Thymus (tissue), 11 donors: Measurements from ENCODE around the gene SLC13A3. TPM values are rescaled to one million over a fixed set of nuclear protein-coding genes. Genes with fewer than 3 reads are reported as not detected.

Experiments used
- DNase-seq, 9 donors: peaks; one replicate each; pipeline ENCODE4 v3.0.0-alpha.2; 2013; ENCODE audit warnings: low spot score in 9 of 9, low read depth in 6 of 9, missing footprints in 1 of 9
- H3K27ac ChIP-seq, 2 donors: one replicate each; pipeline ENCODE4 v1.5.1; 2013; ENCODE audit warnings: control low read depth in 1 of 2, low read depth in 1 of 2, low read length in 1 of 2, mild to moderate bottlenecking in 1 of 2, moderate library complexity in 1 of 2
- H3K27me3 ChIP-seq, 2 donors: one replicate each; pipeline ENCODE4 v1.5.1; 2013; ENCODE audit warnings: low read length in 1 of 2; ENCODE audit not compliant: control insufficient read depth in 2 of 2, insufficient read depth in 1 of 2
- H3K36me3 ChIP-seq, 2 donors: one replicate each; pipeline ENCODE4 v1.5.1; 2013; ENCODE audit warnings: low read length in 1 of 2, mild to moderate bottlenecking in 1 of 2, moderate library complexity in 1 of 2; ENCODE audit not compliant: control insufficient read depth in 2 of 2, insufficient read depth in 2 of 2
- H3K4me1 ChIP-seq, 2 donors: one replicate each; pipeline ENCODE4 v1.5.1; 2013; ENCODE audit warnings: low read length in 2 of 2; ENCODE audit not compliant: control insufficient read depth in 2 of 2, insufficient read depth in 2 of 2
- H3K4me3 ChIP-seq, 2 donors: one replicate each; pipeline ENCODE4 v1.5.1; 2013; ENCODE audit warnings: low read length in 2 of 2, control low read depth in 1 of 2, mild to moderate bottlenecking in 1 of 2
- H3K9me3 ChIP-seq, 2 donors: one replicate each; pipeline ENCODE4 v1.5.1; 2013; ENCODE audit warnings: low read length in 1 of 2, mild to moderate bottlenecking in 1 of 2; ENCODE audit not compliant: control insufficient read depth in 2 of 2, insufficient read depth in 1 of 2
- WGBS: extraction: QIAGEN DNeasy Blood & Tissue Kit; methylation state at CpG from one replicate; pipeline ENCODE4 v1.1.7; 2013; 5-methylcytosine and 5-hydroxymethylcytosine counted together
- polyA plus RNA-seq: library from polyadenylated mRNA; stranded (reverse); fragments of 200-250 nt; gene quantifications from one replicate; pipeline ENCODE4 v1.2.3, GENCODE V29; 2013
- total RNA-seq: library from RNA; stranded (reverse); fragments of 120-200 nt; gene quantifications from one replicate; pipeline ENCODE4 v1.2.4, GENCODE V29; 2013
- donor health status: healthy.

The SLC13A3 gene
- total and polyA plus RNA-seq, 2 donors = 1.4 to 1.9 TPM

DNA sequence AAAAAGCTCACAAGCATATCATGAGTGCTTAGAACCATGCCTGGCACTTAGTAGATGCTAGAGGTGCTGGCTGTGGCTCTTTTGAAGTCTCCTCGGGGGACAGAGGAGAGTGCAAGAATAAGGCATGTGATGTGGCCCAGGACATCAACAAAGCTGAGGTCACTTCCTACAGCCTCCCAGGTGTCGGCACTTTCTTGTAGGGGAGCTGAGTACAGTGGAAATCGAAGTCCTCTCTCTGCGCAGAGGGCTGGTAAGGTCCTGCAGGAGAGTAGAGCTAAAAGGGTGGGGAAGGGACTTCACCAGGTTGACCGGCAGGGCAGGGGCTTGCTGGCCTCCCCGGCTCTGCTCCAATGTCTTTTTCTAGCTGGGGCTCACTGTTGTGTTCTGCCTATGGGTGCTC, 11.2 kb downstream of the SLC13A3 start:
- WGBS = 85% methylated on average over 6 of the region's 6 CpGs
- Histone ChIP-seq H3K9me3 (no peaks in the 10 kb centered on the region), H3K36me3 (no peaks in the 10 kb centered on the region), H3K27ac (no peak overlapping the region), H3K27me3 (no peaks in the 10 kb centered on the region), H3K4me3 (no peak overlapping the region), H3K4me1 (no peaks in the 10 kb centered on the region)
- DNase-seq = no peak

DNA sequence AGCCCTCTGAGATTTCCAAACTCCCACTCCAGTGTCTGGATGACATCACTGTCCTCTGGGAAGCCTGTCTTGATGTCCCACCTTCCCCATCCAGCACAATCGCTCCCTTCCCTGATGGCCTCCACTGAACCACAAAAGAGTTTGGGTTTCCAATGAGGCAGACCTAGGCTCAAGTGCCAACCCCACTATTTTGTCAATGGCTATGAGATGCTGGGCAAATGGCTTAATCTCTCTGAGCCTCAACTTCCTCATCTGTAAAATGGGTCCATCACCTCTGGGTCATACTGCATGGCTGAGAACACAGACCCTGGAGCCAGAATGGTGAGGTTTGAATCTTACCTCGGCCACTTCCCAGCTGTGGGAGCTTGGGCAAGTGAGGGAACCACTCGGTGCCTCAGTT, 11.7 kb downstream of the SLC13A3 start:
- no peaks in the 10 kb centered on the region for H3K36me3 ChIP-seq
- H3K9me3 ChIP-seq = no peaks in the 10 kb centered on the region
- 95% methylated on average over 3 of the region's 3 CpGs for WGBS
- H3K27ac ChIP-seq = no peak overlapping the region
- no peaks in the 10 kb centered on the region for H3K27me3 ChIP-seq
- H3K4me1 ChIP-seq = no peaks in the 10 kb centered on the region
- no peak for DNase-seq
- H3K4me3 ChIP-seq = no peak overlapping the region

DNA sequence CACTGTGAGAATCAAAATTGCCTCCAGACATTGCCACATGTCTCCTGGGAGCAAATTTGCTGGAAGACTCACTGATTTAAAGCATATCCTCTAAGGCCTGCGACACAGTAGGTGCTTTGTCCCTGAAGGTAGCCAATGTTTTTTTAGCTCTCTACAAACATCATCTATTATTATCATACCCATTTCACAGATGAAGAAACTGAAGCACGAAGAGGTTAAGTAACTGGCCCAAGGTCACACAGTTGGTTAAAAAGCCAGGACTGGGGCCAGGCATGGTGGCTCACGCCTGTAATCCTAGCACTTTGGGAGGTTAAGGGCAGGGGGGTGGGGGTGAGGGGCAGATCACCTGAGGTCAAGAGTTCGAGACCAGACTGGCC, 12.4 kb downstream of the SLC13A3 start:
- H3K27me3 ChIP-seq = no peaks in the 10 kb centered on the region
- H3K9me3 ChIP-seq = no peaks in the 10 kb centered on the region
- H3K4me3 ChIP-seq = no peak overlapping the region
- WGBS = 95% methylated on average over 4 of the region's 4 CpGs
- no peak for DNase-seq
- H3K36me3 ChIP-seq = no peaks in the 10 kb centered on the region
- H3K4me1 ChIP-seq = no peaks in the 10 kb centered on the region
- H3K27ac ChIP-seq = no peak overlapping the region

DNA sequence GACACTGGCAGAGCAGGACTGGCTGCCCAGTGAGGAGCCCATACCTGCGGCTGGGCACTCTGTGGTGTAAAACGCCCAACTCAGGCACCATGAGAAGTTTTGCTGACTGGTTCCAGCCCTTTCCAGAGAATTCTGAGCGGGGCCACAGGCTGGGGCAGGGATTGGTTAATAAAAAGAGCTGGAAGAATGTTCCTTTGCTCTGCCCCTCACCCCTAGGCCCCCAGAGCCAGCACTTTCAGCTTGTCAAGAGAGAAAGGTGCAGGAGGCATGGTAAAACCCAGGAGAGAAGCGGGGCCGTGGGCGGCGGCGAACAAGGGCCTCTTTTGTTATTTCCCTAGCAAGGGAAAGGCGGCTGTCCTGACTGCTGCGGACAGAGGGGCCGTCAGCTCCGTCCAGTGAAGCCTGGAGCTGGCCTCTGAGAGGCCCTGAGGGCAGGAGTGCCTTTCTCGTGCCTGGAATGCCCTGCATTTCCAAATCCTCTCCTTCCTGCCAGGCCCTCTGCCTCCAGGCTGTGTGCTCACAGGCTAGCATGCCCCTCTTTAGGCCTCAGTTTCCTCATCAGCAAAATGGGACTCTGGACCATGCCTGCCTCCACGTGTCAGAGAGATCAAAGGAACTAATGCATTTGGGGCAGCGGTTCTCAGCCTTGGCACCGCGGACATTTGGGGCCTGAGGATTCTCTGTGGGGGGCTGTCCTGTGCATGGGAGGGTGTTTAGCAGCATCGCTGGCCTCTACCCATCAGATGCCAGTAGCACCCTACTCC, 12.9 kb downstream of the SLC13A3 start:
- Histone ChIP-seq H3K27me3 (no peaks in the 10 kb centered on the region), H3K4me3 (no peak overlapping the region)

DNA sequence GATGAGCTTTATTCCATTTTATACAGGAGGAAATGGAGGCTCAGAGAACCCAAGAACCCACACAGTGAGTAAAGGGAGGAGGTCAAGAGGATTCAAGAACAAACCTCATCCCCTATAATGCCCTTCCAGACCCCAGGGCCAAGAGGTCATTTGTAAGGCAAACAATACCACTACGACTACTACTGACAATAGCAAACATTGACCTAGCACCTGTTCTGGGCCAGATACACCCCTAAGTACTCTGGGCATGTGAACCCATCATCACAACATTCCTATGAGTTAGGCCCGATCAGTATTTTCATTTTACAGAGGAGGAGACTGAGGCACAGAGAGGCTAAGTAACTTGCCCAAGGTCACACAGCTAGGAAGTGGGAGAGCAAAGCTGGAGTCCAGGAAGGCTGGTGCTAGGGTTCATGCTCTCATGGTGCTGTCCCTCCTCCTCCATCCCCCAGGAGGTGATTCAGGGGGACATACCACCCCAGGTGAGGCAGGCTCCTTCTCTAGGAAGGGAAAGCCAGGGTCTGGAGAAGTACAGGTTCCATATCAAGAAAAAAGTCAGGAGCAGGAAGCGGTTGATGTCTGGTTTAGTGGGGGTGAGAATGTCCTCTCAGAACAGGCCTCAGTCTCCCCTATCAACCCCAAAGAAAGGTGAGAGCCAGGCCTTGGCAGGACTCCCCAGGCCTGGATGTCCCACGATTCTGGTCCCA, 13.7 kb downstream of the SLC13A3 start:
- WGBS = 92% methylated on average over 4 of the region's 4 CpGs
- H3K36me3 ChIP-seq = no peaks in the 10 kb centered on the region
- DNase-seq = no peak

More for the DNA sequence above, 12.9 kb downstream of the SLC13A3 start:
- 91% methylated on average over 18 of the region's 18 CpGs for WGBS
- H3K9me3 ChIP-seq = no peaks in the 10 kb centered on the region
- no peaks in the 10 kb centered on the region for H3K36me3 ChIP-seq
- H3K4me1 ChIP-seq = no peaks in the 10 kb centered on the region
- H3K27ac ChIP-seq = no peak overlapping the region
- no peak for DNase-seq

DNA sequence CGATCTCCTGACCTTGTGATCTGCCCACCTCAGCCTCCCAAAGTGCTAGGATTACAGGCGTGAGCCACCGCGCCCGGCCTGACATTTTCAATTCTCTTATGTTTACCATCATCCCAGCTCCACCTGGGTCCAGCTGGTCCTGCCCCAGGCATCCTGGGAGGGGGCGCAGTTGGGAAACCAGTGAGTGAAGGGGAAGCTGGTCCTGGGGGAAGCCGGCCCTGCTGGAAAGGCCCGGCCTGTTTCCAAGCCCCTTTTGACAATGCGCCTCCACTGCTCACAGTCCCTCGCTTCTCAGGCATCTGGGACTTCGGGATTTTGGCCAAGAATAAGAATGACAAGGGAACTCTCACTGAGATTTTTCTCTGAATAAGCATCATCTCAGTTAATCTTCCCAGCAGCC, 14.2 kb downstream of the SLC13A3 start:
- H3K27ac ChIP-seq = no peak overlapping the region
- DNase-seq = no peak

More for the DNA sequence above, 13.7 kb downstream of the SLC13A3 start:
- H3K27me3 ChIP-seq = no peaks in the 10 kb centered on the region
- H3K27ac ChIP-seq = no peak overlapping the region
- no peak overlapping the region for H3K4me3 ChIP-seq
- H3K9me3 ChIP-seq = no peaks in the 10 kb centered on the region
- no peaks in the 10 kb centered on the region for H3K4me1 ChIP-seq

DNA sequence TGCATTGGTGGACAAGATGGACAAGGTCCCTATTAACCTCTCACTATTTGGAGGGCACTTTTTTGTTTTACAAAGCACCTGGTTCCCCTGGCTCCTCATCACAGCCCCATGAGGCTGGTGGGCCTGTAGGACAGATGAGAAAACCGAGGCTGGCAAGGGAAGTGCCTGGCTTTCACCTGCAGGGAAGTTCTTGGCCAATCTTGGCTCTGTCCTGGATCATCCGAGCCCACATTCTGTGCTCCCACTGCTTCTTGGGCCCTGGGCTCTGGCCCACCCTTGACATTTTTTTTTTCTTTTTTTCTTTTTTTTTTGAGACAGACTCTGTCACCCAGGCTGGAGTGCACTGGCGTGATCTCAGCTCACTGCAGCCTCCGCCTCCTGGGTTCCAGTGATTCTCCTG, 14.7 kb downstream of the SLC13A3 start:
- DNase-seq = no peak

More for the DNA sequence above, 14.2 kb downstream of the SLC13A3 start:
- no peaks in the 10 kb centered on the region for H3K9me3 ChIP-seq
- H3K36me3 ChIP-seq = no peaks in the 10 kb centered on the region
- no peak overlapping the region for H3K4me3 ChIP-seq
- 94% methylated on average over 11 of the region's 11 CpGs for WGBS
- no peaks in the 10 kb centered on the region for H3K27me3 ChIP-seq
- H3K4me1 ChIP-seq = no peaks in the 10 kb centered on the region

DNA sequence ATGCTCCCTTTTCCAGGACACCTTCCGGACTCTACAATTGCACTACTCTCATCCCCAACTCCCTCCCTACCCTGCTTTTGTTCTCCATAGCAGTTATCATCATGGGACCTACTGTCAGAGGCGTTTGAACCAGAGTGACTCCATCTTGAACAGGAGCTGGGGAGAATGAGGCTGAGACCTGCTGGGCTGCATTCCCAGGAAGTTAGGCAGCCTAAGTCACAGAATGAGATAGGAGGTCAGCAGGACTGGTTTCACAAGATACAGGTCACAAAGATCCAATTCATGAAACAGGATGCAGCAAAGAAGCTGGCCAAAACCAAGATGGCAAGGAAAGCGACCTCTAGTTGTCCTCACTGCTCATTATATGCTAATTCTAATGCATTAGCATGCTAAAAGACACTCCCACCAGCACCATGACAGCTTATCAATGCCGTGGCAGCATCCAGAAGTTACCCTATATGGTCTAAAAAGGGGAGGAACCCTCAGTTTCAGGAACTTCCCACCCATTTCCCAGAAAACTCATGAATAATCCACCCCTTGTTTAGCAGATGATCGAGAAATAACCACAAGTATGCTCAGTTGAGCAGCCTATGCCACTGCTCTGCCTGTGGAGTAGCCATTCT, 15.6 kb downstream of the SLC13A3 start:
- DNase-seq = no peak
- Histone ChIP-seq H3K36me3 (no peaks in the 10 kb centered on the region), H3K4me3 (no peak overlapping the region), H3K9me3 (no peaks in the 10 kb centered on the region), H3K27ac (no peak overlapping the region), H3K27me3 (peaks cover 0 to 2% of the 10 kb centered on the region in 2 donors), H3K4me1 (no peaks in the 10 kb centered on the region)
- 80% methylated on average over 5 of the region's 5 CpGs for WGBS

More for the DNA sequence above, 14.7 kb downstream of the SLC13A3 start:
- Histone ChIP-seq H3K9me3 (no peaks in the 10 kb centered on the region), H3K4me1 (no peaks in the 10 kb centered on the region), H3K4me3 (no peak overlapping the region), H3K36me3 (no peaks in the 10 kb centered on the region), H3K27me3 (peaks cover 0 to 2% of the 10 kb centered on the region in 2 donors), H3K27ac (no peak overlapping the region)
- 90% methylated on average over 4 of the region's 4 CpGs for WGBS

DNA sequence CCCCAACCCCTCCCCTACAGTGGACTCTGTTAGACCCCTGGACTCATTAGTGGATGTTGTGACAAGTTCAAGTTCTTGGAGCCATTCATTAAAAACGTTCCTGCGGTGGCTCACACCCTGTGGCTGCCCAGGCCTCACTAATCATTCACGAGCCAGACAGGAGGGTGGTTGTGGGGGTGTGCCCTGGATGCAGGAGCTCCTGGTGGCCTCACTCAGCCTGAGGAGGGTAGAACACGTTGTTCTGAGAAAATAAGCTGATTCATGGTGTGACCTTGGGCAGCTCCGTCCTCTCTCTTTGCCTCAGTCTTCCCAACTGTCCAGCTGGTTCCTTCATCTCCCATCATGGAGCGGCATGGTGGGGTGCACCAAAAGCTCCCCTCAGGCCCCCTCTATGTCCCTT, 16.7 kb downstream of the SLC13A3 start:
- 83% methylated on average over 6 of the region's 6 CpGs for WGBS
- H3K4me1 ChIP-seq = no peaks in the 10 kb centered on the region
- H3K4me3 ChIP-seq = no peak overlapping the region
- no peak for DNase-seq
- H3K9me3 ChIP-seq = no peaks in the 10 kb centered on the region
- no peak overlapping the region for H3K27ac ChIP-seq
- peaks cover 0 to 2% of the 10 kb centered on the region in 2 donors for H3K27me3 ChIP-seq
- H3K36me3 ChIP-seq = no peaks in the 10 kb centered on the region
